HG03460 (cell line): ENCODE data around the gene AADAC.
"Not testable (repeated sequence)": the region's sequence is repeated elsewhere in the genome, so short reads cannot be mapped to it uniquely, and the experiment has no call there.

Source experiments
- ATAC-seq: cut with Tn5 transposase; IDR thresholded peaks from one replicate; pipeline ENCODE4 v1.9.1; 2021; ENCODE audit not compliant: unreplicated experiment

The AADAC gene

DNA sequence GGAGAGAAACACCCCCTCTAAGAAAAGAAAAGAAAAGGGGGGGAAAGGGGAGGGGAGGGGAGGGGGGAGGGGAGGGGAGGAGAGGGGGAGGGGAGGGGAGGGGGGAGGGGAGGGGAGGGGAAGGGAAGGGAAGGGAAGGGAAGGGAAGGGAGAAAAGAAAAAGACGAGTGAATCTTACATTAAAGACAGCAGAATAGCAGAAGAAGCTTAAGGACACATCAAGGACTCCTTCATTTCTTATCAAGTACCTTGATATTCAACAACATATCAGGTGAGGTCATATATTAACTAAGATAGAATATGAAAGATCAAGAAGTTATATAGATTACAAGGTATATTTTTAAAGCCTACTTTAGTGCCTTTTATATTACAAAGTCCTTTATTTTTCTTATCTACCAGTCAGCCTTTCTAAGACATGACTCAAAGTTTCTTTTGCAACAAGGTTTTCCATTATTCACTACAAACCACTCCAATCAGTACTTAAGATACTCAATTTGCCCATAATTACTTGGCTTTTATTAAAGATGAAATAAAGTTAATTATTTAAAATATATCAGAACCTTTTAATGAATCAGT lies 17.7 kb upstream of the AADAC start:
- ATAC-seq: no peak

DNA sequence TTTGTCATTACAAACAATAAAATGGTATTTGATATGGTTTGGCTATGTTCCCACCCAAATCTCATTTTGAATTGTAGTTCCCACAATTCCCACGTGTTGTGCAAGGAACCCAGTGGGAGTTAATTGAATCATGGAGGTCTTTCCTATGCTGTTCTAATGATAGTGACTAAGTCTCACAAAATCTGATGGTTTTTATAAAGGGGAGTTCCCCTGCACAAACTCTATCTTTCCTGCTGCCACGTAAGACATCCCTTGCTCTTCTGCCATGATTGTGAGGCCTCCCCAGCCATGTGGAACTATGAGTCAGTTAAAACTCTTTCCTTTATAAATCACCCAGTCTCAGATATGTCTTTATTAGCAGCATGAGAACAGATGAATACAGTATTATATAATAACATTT lies 15.4 kb upstream of the AADAC start:
- ATAC-seq: no peak

DNA sequence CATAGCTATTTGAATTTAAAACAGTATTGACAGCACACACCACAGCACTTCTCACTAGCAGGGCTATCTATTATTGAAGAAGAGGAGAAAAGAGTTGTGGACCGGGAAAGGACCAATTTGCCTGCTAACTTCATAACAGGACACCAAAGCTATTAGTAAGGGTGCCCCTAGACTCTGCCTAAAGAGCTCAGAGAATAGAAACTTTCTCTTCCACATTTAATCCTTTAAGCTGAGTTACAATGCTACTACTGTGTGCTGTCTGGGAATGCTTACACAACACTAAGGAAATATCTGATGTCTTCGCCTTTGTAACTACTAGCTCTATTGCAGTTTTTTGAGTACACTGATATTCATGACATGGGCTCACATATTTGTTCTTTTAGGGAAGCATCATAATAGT lies 13.5 kb upstream of the AADAC start:
- no peak for ATAC-seq

DNA sequence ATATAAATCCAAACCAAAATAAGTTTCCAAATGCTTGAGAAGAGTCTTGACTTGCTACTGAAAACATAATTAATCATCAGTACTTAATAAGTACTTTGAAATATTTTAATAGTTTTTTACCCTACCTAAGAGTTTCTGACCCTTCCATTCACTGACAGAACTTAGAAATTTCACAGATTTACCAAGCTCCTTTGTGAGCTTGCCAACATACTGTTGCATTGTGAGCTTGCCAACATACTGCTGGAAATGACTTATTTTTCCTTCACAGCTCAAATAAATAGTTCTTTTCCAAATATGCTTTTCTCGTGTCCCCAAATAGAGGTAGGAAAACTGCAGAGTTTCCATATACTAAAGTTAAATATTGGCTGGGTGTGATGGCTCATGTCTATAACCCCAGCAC lies 9.6 kb upstream of the AADAC start:
- ATAC-seq: no peak

DNA sequence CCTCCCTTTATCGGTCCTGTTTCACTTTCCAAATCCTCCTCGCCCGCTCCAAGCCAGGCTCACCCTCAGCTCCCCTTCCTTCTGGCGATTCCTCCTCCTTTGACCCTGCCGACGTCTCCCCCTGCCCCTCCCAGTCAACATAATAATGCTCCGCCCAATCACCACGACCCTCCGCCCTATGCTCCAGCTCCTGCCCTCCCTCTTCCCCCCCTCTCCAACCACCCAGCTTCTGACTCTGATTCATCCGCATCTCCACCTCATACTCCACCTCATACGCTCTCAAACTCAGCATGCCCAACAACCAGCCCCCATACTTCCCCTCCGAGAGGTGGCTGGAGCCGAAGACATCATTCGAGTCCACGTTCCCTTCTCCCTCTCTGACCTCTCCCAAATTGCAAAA lies 7.1 kb upstream of the AADAC start:
- ATAC-seq: no peak

DNA sequence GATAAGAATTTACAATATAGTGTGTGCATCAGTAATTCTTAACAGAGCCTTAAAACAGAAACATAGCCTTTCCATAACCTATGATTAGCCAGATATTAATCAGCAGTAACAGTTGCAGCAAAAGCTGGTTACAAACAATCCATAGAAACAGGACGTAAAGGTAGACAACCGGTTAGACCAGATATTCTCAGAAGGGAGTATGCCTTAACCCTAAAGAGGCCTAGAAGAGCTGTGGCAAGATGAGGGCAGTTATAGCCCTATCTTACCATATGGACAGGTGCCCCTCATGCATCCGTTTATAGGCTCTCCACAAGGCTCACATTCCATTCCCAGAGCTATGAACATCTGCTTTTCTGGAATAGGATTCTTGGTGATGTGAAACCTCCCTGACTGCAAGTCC lies 5.0 kb upstream of the AADAC start:
- not testable (repeated sequence) for ATAC-seq

DNA sequence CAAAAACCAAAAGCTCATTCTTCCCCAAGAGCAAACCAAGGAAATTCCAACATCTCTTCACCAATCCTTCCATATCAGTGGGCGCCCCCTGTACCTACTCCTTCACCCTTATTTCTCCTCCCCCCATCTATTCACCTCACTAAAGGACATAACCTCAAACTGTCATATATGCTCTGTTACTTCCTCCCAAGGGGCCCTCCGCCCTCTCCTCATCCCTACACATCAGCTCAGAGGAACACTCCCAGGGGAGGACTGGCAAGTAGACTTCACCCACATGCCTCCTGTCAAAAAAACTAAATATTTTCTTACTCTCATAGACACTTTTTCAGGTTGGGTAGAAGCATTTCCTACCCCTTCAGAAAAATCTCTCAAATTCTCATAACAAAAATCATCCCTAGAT lies 2.4 kb upstream of the AADAC start:
- no peak for ATAC-seq

DNA sequence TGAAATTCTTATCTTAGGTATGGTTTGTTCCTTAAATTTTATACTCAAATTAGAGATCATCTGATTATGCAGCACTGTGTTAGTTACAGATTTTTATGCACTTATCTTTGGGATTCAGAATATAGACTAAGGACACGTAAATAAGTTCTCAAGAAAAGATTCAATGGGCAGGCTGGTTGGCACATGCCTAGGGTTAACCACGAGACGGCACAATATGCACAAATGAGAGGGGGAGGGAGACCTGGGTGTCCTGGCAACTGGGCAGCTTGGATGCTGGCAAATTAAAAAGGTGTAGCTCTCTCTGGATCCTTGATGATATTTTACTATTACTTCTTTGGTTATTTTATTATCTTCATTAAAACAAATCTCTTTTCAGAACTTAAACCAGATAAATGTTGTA lies 672 bp downstream of the AADAC start:
- no peak for ATAC-seq

DNA sequence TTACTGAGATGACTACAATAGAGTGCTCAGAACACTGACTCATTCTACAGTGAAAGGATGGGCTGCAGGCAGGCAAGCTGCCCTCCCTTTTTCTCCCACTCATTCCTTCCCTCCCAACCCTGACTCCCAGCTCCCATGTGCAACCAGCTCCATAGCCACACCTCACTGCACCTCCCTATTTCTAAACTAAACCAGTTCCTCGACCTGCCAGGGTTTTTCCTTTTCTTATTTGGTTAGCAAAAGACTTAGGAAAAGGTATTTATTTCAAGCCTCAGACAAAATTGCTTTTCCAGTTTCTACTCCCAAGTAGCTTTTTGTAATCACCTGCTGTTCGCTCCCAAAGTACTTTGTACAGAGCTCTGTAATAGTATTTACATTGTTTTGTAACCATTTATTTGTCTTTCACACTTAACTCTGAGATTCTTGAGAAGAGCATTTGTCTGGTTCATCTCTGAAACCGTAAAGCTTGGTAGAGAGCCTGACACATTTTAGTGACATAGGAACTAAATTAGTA lies 2.2 kb downstream of the AADAC start:
- no peak for ATAC-seq

DNA sequence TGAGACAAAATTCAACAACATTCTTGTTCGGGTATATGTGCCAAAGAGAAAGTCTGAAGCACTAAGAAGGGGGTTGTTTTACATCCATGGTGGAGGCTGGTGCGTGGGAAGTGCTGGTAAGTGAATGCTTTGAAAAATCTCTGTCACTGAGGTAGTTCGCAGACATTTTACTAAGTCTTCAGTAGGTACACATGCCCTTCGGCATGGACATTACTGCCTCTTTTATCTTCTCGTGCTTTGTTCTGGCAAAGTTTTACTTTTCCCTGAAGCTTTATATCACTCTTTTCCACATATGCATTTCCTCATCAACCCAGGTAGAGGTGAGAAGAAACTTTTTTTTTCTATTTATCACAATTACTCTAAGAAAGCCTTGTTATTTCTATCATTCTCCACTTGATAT lies 3.6 kb downstream of the AADAC start:
- no peak for ATAC-seq

DNA sequence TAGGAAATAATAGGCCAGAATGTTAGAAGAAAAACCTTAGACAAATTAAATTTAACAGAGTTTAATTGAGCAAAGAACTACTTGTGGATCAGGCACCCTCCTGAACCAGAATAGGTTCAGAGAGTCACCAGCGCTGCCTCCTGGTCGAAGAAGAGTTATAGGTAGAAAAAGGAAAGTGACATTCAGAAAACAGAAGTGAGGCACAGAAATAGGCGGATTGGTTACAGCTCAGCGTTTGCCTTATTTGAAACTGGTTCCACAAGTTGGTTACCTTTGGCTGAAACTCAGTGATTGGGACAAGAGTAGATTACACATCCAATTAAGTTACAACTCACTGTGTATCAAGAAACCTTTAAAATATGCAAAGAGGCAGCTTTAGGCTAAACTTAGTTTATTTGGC lies 4.4 kb downstream of the AADAC start:
- ATAC-seq: no peak

DNA sequence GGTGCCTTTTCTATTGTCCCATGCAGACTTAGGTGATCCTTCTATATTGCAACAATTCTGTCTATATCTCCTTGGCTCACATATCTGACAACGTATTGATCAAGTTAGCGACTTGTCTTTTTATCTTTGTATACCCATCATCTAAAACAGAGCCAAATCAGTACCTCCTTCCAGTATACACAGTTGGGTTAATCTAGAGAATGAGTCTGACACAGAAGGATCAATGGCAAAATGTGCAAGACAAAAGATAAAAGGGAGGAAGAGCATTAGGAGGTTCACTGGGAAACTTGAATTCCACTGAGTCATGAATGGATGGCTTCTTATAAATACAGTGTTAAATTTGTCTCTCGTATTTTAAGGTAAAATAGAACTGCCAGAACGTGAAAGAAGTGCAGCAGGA lies 6.0 kb downstream of the AADAC start:
- no peak for ATAC-seq

DNA sequence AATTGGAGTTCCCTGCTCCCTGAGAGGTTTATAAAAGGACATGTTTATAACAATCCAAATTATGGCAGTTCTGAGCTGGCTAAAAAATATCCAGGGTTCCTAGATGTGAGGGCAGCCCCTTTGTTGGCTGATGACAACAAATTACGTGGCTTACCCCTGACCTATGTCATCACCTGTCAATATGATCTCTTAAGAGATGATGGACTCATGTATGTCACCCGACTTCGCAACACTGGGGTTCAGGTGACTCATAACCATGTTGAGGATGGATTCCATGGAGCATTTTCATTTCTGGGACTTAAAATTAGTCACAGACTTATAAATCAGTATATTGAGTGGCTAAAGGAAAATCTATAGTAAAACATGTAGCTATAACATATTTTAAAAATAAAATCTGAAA lies 13.9 kb downstream of the AADAC start:
- ATAC-seq: no peak

DNA sequence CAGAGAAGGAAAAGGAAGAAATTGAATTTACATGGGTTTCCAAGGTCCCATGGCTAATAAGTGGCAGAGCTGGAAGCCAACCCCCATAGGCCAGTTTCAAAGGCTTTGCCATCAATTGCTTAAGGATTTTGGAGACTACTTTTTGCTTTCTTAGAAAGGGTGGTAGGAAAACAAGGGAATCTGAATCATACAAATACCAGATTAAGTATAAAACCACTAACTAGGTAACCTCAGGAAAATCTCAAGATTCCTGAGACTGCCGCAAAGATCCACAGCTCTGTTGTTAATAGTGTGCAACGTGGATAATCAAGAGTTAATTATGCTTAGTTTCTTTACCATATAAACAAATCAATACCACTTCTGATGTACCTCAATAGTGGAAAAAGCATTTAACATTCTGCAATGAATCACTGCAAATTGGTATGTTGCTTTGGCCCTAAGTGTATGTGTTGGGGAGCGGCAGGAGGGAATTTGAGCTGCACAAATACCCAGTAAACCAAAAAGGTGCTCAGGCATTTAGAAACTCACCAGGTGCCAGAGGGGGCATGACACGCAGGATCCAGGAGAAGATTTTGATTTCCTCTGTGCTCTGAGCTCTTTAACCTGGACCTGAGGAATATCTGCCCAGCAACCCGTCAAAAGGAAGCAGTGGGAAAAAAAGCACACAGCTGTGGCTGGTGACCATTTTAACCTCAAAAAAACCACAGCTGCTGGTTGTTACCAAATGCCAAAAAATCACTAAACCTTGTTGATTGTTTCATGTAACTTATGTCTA lies 22.0 kb downstream of the AADAC start:
- ATAC-seq: no peak

DNA sequence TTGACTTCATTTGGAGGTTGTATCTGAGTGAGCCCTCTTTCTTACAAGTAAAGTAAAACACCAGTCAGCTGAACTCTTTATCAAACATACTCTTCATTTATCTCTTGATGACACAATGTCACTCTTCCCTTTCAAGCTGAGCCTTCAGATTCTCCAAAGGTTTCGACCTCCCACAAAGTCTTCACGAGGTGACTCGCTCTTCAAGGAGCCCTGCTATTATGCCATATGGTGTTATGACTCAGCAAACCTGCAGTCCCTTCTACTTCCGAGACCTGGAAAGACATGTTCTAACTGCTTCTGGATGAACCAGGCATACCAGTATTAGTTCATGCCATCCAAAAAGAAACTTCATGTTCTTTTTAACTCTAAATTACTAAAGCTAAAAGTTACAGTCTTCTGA lies 23.1 kb downstream of the AADAC start:
- no peak for ATAC-seq

DNA sequence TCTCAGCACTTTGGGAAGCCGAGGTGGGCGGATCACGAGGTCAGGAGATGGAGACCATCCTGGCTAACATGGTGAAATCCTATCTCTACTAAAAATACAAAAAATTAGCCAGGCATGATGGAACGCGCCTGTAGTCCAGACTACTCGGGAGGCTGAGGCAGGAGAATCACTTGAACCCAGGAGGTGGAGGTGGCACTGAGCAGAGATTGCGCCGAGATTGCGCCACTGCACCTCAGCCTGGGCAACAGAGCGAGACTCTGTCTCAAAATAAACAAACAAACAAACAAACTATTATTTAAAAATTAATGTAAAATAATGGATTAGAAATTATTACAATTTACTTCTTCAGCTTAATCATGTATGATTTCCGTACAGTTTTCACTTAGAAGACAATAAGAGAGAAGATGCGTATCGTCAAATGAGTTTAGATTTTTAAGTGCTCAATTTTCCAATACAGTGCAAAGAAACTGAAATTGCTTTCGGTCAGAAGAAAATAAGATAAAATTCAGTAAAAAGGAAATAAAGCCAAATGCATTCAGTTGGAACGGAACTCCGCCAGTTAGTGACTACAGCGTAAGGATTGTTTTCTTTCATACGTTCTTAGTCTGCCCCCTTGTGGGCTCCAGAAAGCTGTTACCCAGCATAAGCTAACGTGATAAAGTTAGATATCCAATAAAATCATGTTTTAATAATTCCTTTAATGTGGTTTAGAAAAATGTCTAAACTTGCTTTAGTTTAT lies 24.8 kb downstream of the AADAC start:
- ATAC-seq: no peak

DNA sequence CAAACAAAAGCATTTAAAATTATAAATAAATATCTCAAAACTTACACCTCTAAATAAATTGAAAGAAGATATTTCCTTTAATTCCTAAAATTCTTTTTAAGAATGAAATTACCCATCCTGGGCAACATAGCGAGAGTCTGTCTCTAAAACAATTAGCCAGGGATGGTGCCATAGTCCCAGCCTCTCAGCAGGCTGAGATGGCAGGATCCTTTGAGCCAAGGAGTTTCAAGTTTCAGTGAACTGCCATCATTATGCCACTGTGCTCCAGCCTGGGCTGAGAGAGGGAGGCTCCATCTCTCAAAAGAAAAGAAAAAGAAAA lies 25.4 kb downstream of the AADAC start:
- ATAC-seq: no peak

DNA sequence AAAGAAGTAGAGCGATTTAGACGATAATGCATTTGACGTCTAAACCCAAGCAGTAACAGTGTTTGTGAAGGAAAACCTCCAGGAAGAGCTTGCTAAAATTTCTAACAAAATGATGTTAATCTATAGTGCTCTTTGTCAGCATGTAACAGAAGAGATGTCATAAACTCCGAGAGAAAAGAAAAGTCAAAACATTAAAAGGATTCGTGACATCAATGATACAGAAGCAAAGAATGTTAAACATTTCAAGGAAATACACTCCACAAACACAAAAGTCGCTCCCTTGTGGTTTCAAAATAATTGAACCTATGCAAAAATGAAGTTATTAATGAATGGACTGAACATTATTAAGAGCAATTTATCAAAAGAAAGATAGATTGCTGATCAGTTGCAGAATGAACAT lies 27.9 kb downstream of the AADAC start:
- ATAC-seq: no peak

DNA sequence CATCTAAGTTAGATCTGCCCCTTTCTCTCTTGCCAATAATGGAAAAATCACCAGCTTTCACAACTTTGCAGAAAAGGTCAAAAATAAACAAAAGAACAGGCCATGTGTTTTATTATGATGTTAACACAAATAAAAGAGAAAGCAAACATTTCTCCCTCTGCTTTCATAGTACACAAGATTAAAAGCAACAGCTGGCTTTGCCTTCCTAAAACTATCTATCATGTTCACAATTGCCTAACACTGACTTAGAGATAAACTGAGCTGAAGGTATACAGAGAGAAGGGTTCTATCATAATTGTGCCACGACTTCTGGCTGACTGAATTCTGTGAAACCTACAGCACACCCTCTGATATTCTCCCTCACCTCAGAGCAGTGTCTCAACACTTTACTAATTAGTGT lies 29.4 kb downstream of the AADAC start:
- no peak for ATAC-seq

DNA sequence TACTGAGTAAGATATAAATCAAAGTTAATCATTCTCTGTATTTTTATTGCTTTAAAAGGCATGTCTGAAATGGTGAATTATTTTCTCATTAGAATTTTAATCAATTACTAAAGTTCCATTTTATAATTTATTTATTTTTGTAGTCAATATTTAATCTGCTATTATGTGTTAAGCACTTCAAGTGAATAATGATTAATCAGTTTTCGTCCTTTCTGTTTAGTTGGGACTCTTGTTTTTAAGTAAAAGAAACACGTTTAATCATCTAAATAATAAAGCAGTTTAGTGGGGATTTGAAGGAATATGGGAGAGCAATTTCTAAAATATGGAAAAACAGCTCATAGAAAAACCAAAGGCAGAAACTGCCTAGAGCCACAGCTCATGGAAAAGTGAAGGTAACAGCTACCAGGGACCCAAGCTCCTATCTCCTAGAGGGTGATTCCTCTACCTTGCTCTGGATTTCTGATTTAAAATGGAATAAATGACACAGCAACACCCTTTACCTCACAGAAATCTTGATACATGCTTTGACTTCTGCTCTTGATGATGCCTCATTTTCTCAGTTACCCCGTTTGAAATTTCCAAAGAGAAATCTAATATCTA lies 31.5 kb downstream of the AADAC start:
- no peak for ATAC-seq

DNA sequence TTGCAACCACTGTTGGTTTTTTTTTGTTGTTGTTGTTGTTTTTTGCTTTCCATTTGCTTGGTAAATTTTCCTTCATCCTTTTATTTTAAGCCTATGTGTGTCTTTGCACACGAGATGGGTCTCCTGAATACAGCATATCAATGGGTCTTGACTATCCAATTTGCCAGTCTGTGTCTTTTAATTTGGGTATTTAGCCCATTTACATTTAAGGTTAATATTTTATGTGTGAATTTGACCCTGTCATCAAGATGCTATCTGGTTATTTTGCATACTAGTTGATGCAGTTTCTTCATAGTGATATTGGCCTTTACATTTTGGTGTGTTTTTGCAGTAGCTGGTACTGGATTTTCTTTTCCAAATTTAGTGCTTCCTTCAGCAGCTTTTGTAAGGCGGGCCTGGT lies 36.1 kb downstream of the AADAC start:
- ATAC-seq: not testable (repeated sequence)
